ENCODE results near the gene TLCD4. TPM values are rescaled to one million over a fixed set of nuclear protein-coding genes. Genes with fewer than 3 reads are reported as not detected.

Gene TLCD4
- polyA plus RNA-seq, 1 donor (not counting 4 experiments of a cell fraction or from before 2014, with no cell fraction given) = 0.01 TPM

DNA sequence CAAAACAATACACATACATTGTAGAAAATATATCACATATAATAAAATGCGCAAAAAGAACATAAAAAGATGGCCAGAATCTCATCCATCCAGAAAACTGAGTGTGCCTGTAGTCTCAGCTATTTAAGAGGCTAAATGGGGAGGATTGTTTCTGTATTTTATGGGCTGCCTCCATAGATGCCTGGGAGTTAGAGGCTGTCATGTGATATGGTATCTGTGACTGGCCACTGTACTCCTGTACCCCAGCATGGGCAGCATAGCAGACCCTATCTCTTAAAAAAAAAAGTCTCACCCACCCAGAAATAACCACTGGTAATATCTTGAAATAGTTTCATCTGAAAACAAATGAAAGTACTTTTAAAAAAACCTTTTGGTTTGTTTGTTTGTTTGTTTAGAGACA is 3.5 kb upstream of the TLCD4 start:
- Histone ChIP-seq H3K4me2 (ENCODE audit: control insufficient read depth, extremely low read depth, insufficient read depth, low read depth, low read length) (no peak overlapping the region), H4K20me1 (ENCODE audit: control insufficient read depth, extremely low read depth, insufficient read depth, low read length) (no peaks in the 10 kb centered on the region), H3K9me3 (ENCODE audit: control insufficient read depth, low read depth, low read length) (no peaks in the 10 kb centered on the region), H3K9me1 (ENCODE audit: control insufficient read depth, extremely low read depth, insufficient read depth, low read length) (no peaks in the 10 kb centered on the region), H3K36me3 (ENCODE audit: control insufficient read depth in 2 of 2, extremely low read depth in 1 of 2, insufficient read depth in 2 of 2, low read length in 2 of 2) (no peaks in the 10 kb centered on the region), H3K4me3 (ENCODE audit: control insufficient read depth in 2 of 3, extremely low read depth in 1 of 3, insufficient read depth in 2 of 3, low read depth in 1 of 3, low read length in 3 of 3) (no peak overlapping the region), H3K27me3 (ENCODE audit: control insufficient read depth, extremely low read depth, insufficient read depth, low read length) (peaks cover 17% of the 10 kb centered on the region), H2AFZ (ENCODE audit: control insufficient read depth, low read length) (no peak overlapping the region), H3K79me2 (ENCODE audit: control insufficient read depth, insufficient read depth, low read length) (no peaks in the 10 kb centered on the region), H3K9ac (ENCODE audit: control insufficient read depth, extremely low read depth, insufficient read depth, low read length) (no peak overlapping the region), H3K4me1 (ENCODE audit: control insufficient read depth, extremely low read depth, insufficient read depth, low read length) (peaks cover 9% of the 10 kb centered on the region), H3K27ac (ENCODE audit: control insufficient read depth, insufficient read depth, low read length) (no peak overlapping the region)
- DNase-seq (ENCODE audit: low read depth, low spot score) (no peak), FAIRE-seq (no peak)
- dilution Hi-C loops (cut with MboI; ENCODE audit: extremely low pct_ligation_motif_present, low sequenced_read_pairs) = no loop called here
- no peak for TF ChIP-seq EZH2 (IDR thresholded peaks at IDR 0.05; ENCODE audit: low read length)
- TF ChIP-seq, protein P1, sequence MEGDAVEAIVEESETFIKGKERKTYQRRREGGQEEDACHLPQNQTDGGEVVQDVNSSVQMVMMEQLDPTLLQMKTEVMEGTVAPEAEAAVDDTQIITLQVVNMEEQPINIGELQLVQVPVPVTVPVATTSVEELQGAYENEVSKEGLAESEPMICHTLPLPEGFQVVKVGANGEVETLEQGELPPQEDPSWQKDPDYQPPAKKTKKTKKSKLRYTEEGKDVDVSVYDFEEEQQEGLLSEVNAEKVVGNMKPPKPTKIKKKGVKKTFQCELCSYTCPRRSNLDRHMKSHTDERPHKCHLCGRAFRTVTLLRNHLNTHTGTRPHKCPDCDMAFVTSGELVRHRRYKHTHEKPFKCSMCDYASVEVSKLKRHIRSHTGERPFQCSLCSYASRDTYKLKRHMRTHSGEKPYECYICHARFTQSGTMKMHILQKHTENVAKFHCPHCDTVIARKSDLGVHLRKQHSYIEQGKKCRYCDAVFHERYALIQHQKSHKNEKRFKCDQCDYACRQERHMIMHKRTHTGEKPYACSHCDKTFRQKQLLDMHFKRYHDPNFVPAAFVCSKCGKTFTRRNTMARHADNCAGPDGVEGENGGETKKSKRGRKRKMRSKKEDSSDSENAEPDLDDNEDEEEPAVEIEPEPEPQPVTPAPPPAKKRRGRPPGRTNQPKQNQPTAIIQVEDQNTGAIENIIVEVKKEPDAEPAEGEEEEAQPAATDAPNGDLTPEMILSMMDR (optimal IDR thresholded peaks at IDR 0.05 in 1 of 3, IDR thresholded peaks at IDR 0.05 in 1 of 3, conservative IDR thresholded peaks at IDR 0.05 in 1 of 3; ENCODE audit: extremely low read depth in 1 of 3, insufficient read depth in 2 of 3, low read length in 3 of 3) = no peak

- Histone ChIP-seq H3K4me2 (ENCODE audit: control insufficient read depth, extremely low read depth, insufficient read depth, low read depth, low read length) (no peak overlapping the region), H4K20me1 (ENCODE audit: control insufficient read depth, extremely low read depth, insufficient read depth, low read length) (no peaks in the 10 kb centered on the region), H3K4me1 (ENCODE audit: control insufficient read depth, extremely low read depth, insufficient read depth, low read length) (peaks cover 9% of the 10 kb centered on the region), H3K79me2 (ENCODE audit: control insufficient read depth, insufficient read depth, low read length) (no peaks in the 10 kb centered on the region), H3K36me3 (ENCODE audit: control insufficient read depth in 2 of 2, extremely low read depth in 1 of 2, insufficient read depth in 2 of 2, low read length in 2 of 2) (no peaks in the 10 kb centered on the region), H3K9me3 (ENCODE audit: control insufficient read depth, low read depth, low read length) (no peaks in the 10 kb centered on the region), H3K4me3 (ENCODE audit: control insufficient read depth in 2 of 3, extremely low read depth in 1 of 3, insufficient read depth in 2 of 3, low read depth in 1 of 3, low read length in 3 of 3) (no peak overlapping the region), H3K9me1 (ENCODE audit: control insufficient read depth, extremely low read depth, insufficient read depth, low read length) (no peaks in the 10 kb centered on the region), H3K27me3 (ENCODE audit: control insufficient read depth, extremely low read depth, insufficient read depth, low read length) (peaks cover 29% of the 10 kb centered on the region), H3K27ac (ENCODE audit: control insufficient read depth, insufficient read depth, low read length) (no peak overlapping the region), H3K9ac (ENCODE audit: control insufficient read depth, extremely low read depth, insufficient read depth, low read length) (no peak overlapping the region), H2AFZ (ENCODE audit: control insufficient read depth, low read length) (no peak overlapping the region)
- FAIRE-seq (no peak), DNase-seq (ENCODE audit: low read depth, low spot score) (no peak)
- dilution Hi-C loops (cut with MboI; ENCODE audit: extremely low pct_ligation_motif_present, low sequenced_read_pairs) = no loop called here
- no peak for TF ChIP-seq EZH2 (IDR thresholded peaks at IDR 0.05; ENCODE audit: low read length)
- TF ChIP-seq, protein P1 (optimal IDR thresholded peaks at IDR 0.05 in 1 of 3, IDR thresholded peaks at IDR 0.05 in 1 of 3, conservative IDR thresholded peaks at IDR 0.05 in 1 of 3; ENCODE audit: extremely low read depth in 1 of 3, insufficient read depth in 2 of 3, low read length in 3 of 3) = no peak
These were observed 1.4 kb upstream of the TLCD4 start for GRCh38 chr1:95115708-95116137.

Data from keratinocyte (primary cell).